GM18517 (cell line): ENCODE results near the gene PLOD1.
"Not testable (repeated sequence)": the region's sequence is repeated elsewhere in the genome, so short reads cannot be mapped to it uniquely, and the experiment has no call there.

Experiments used
- ATAC-seq: cut with Tn5 transposase; IDR thresholded peaks from one replicate; pipeline ENCODE4 v1.9.1; 2021; ENCODE audit warnings: mild to moderate bottlenecking, moderate library complexity; ENCODE audit not compliant: unreplicated experiment

PLOD1 gene

GRCh38 chr1:12003762-12004161 is 69.2 kb downstream of the PLOD1 start:
- ATAC-seq, result no peak

GRCh38 chr1:12005488-12006166 is 71.1 kb downstream of the PLOD1 start:
- no peak for ATAC-seq

- no peak for ATAC-seq
Observed at GRCh38 chr1:12006167-12006921, 71.8 kb downstream of the PLOD1 start.

GRCh38 chr1:12007204-12007603 is 72.7 kb downstream of the PLOD1 start:
- ATAC-seq, result no peak

GRCh38 chr1:12008355-12008754 is 73.8 kb downstream of the PLOD1 start:
- ATAC-seq, result not testable (repeated sequence)

GRCh38 chr1:12009318-12009947 is 74.9 kb downstream of the PLOD1 start:
- no peak for ATAC-seq

- ATAC-seq, result no peak
Observed at GRCh38 chr1:12010746-12011570, 76.4 kb downstream of the PLOD1 start.

- ATAC-seq, result no peak
Observed at GRCh38 chr1:12011998-12012397, 77.5 kb downstream of the PLOD1 start.

GRCh38 chr1:12012560-12013316 is 78.2 kb downstream of the PLOD1 start:
- no peak for ATAC-seq

GRCh38 chr1:12014141-12014991 is 79.8 kb downstream of the PLOD1 start:
- no peak for ATAC-seq

GRCh38 chr1:12015001-12015491 is 80.5 kb downstream of the PLOD1 start:
- ATAC-seq, result no peak

- no peak for ATAC-seq
Observed at GRCh38 chr1:12015499-12015898, 81.0 kb downstream of the PLOD1 start.

- no peak for ATAC-seq
Observed at GRCh38 chr1:12016182-12016581, 81.7 kb downstream of the PLOD1 start.

GRCh38 chr1:12019858-12020509 is 85.5 kb downstream of the PLOD1 start:
- ATAC-seq, result no peak

GRCh38 chr1:12021616-12022015 is 87.1 kb downstream of the PLOD1 start:
- no peak for ATAC-seq

GRCh38 chr1:12022036-12022435 is 87.5 kb downstream of the PLOD1 start:
- ATAC-seq, result no peak
